ENCODE measurements around the gene MRPL33.

MRPL33 gene

GRCh38 chr2:27754138-27754588 lies 17.4 kb upstream of the MRPL33 start:
- TF ChIP-seq CEBPB (IDR thresholded peaks at IDR 0.05) (no peak), USF1 (IDR thresholded peaks at IDR 0.05) (no peak), CREB1 (IDR thresholded peaks at IDR 0.05; ENCODE audit: low read depth) (no peak), RAD21 (IDR thresholded peaks at IDR 0.05; ENCODE audit: low read depth) (peak; percentile 99), REST (IDR thresholded peaks at IDR 0.05; ENCODE audit: low read depth) (no peak), EP300 (IDR thresholded peaks at IDR 0.05; ENCODE audit: borderline replicate concordance) (no peak), ZBTB7A (IDR thresholded peaks at IDR 0.05; ENCODE audit: low read depth) (no peak)

- TF ChIP-seq CEBPB (IDR thresholded peaks at IDR 0.05) = no peak
- no peak for TF ChIP-seq NFIC (IDR thresholded peaks at IDR 0.05)
- TF ChIP-seq EGR1 (IDR thresholded peaks at IDR 0.05) = no peak
- no peak for TF ChIP-seq CREB1 (IDR thresholded peaks at IDR 0.05; ENCODE audit: low read depth)
- no peak for TF ChIP-seq TAF1 (IDR thresholded peaks at IDR 0.05; ENCODE audit: low read depth)
- TF ChIP-seq YY1 (IDR thresholded peaks at IDR 0.05; ENCODE audit: low read depth) = no peak
- TF ChIP-seq REST (IDR thresholded peaks at IDR 0.05; ENCODE audit: low read depth) = no peak
- no peak for TF ChIP-seq FOXM1 (IDR thresholded peaks at IDR 0.05; ENCODE audit: borderline replicate concordance, low read depth)
- TF ChIP-seq ZBTB7A (IDR thresholded peaks at IDR 0.05; ENCODE audit: low read depth) = no peak
- TF ChIP-seq MAX (IDR thresholded peaks at IDR 0.05) = no peak
- no peak for TF ChIP-seq TEAD4 (IDR thresholded peaks at IDR 0.05)
- TF ChIP-seq RAD21 (IDR thresholded peaks at IDR 0.05; ENCODE audit: low read depth) = no peak
- no peak for TF ChIP-seq TCF12 (IDR thresholded peaks at IDR 0.05; ENCODE audit: low read depth)
These were observed 16.7 kb upstream of the MRPL33 start for GRCh38 chr2:27754831-27755230.

- TF ChIP-seq NFIC (IDR thresholded peaks at IDR 0.05) (no peak), RAD21 (IDR thresholded peaks at IDR 0.05; ENCODE audit: low read depth) (no peak), EP300 (IDR thresholded peaks at IDR 0.05; ENCODE audit: borderline replicate concordance) (no peak), YY1 (IDR thresholded peaks at IDR 0.05; ENCODE audit: low read depth) (no peak), EGR1 (IDR thresholded peaks at IDR 0.05) (no peak), TEAD4 (IDR thresholded peaks at IDR 0.05) (no peak), MAX (IDR thresholded peaks at IDR 0.05) (no peak), REST (IDR thresholded peaks at IDR 0.05; ENCODE audit: low read depth) (no peak), CEBPB (IDR thresholded peaks at IDR 0.05) (no peak)
These were observed 15.4 kb upstream of the MRPL33 start for GRCh38 chr2:27756091-27756490.

- no peak for TF ChIP-seq EGR1 (IDR thresholded peaks at IDR 0.05)
- TF ChIP-seq TEAD4 (IDR thresholded peaks at IDR 0.05) = no peak
- TF ChIP-seq NFIC (IDR thresholded peaks at IDR 0.05) = no peak
- no peak for TF ChIP-seq MAX (IDR thresholded peaks at IDR 0.05)
- no peak for TF ChIP-seq TCF12 (IDR thresholded peaks at IDR 0.05; ENCODE audit: low read depth)
- no peak for TF ChIP-seq RAD21 (IDR thresholded peaks at IDR 0.05; ENCODE audit: low read depth)
- no peak for TF ChIP-seq REST (IDR thresholded peaks at IDR 0.05; ENCODE audit: low read depth)
- no peak for TF ChIP-seq FOXM1 (IDR thresholded peaks at IDR 0.05; ENCODE audit: borderline replicate concordance, low read depth)
- no peak for TF ChIP-seq ZBTB7A (IDR thresholded peaks at IDR 0.05; ENCODE audit: low read depth)
- TF ChIP-seq CREB1 (IDR thresholded peaks at IDR 0.05; ENCODE audit: low read depth) = no peak
- TF ChIP-seq TAF1 (IDR thresholded peaks at IDR 0.05; ENCODE audit: low read depth) = no peak
- TF ChIP-seq CEBPB (IDR thresholded peaks at IDR 0.05) = no peak
- no peak for TF ChIP-seq EP300 (IDR thresholded peaks at IDR 0.05; ENCODE audit: borderline replicate concordance)
- TF ChIP-seq YY1 (IDR thresholded peaks at IDR 0.05; ENCODE audit: low read depth) = no peak
These were observed 14.7 kb upstream of the MRPL33 start for GRCh38 chr2:27756544-27757498.

Measured in Ishikawa (cell line).